GM19193 (cell line): Measurements from ENCODE around the gene HMGA1.

Source experiments
- POLR2A ChIP-seq: IDR thresholded peaks from 4 replicates; pipeline ENCODE4 v1.6.1; 2011; ENCODE audit not compliant: insufficient read depth, insufficient read length; ENCODE audit errors: extremely low read depth

Gene HMGA1

GRCh38 chr6:34236443-34237315 is at the start of gene HMGA1:
HMGA1 (plus strand) TSS chr6:34236873; CDS start chr6:34240781, 3,908 bp downstream.
- TF ChIP-seq POLR2A: peak; percentile 99

GRCh38 chr6:34189806-34190503 is 46.7 kb upstream of the HMGA1 start:
- no peak for TF ChIP-seq POLR2A

- TF ChIP-seq POLR2A: no peak
These were observed 46.1 kb upstream of the HMGA1 start for GRCh38 chr6:34190504-34191122.

GRCh38 chr6:34194772-34195171 is 41.9 kb upstream of the HMGA1 start:
- no peak for TF ChIP-seq POLR2A

GRCh38 chr6:34195726-34196115 is 41.0 kb upstream of the HMGA1 start:
- TF ChIP-seq POLR2A: no peak

- TF ChIP-seq POLR2A: peak; percentile 24
These were observed 40.4 kb upstream of the HMGA1 start for GRCh38 chr6:34196116-34196832.

GRCh38 chr6:34196833-34197195 is 39.9 kb upstream of the HMGA1 start:
- no peak for TF ChIP-seq POLR2A

- TF ChIP-seq POLR2A: no peak
These were observed 36.2 kb upstream of the HMGA1 start for GRCh38 chr6:34200340-34200971.

GRCh38 chr6:34201455-34202107 is 35.1 kb upstream of the HMGA1 start:
- no peak for TF ChIP-seq POLR2A

GRCh38 chr6:34202329-34203201 is 34.1 kb upstream of the HMGA1 start:
- no peak for TF ChIP-seq POLR2A

- TF ChIP-seq POLR2A: no peak
These were observed 32.0 kb upstream of the HMGA1 start for GRCh38 chr6:34204693-34205092.

GRCh38 chr6:34205466-34205865 is 31.2 kb upstream of the HMGA1 start:
- TF ChIP-seq POLR2A: no peak

- TF ChIP-seq POLR2A: no peak
These were observed 30.8 kb upstream of the HMGA1 start for GRCh38 chr6:34205916-34206315.
